Measurements from ENCODE around the gene NF1.

- TF ChIP-seq POLR2A (IDR thresholded peaks at IDR 0.05): no peak
- TF ChIP-seq CTCF (IDR thresholded peaks at IDR 0.05): no peak
Observed at GRCh38 chr17:31136319-31136718, 41.5 kb downstream of the NF1 start.
